VCaP (cell line): Measurements from ENCODE around the gene PANX1.

ENCODE experiments used
- H3K27ac ChIP-seq: fragments of 450-650 bp; 2 replicates; pipeline ENCODE4 v1.5.1; 2017
- CTCF ChIP-seq: fragments of 450-650 bp; conservative IDR thresholded peaks from 2 replicates; pipeline ENCODE4 v1.5.1; 2017; ENCODE audit warnings: mild to moderate bottlenecking, moderate library complexity

PANX1 gene, protein sequence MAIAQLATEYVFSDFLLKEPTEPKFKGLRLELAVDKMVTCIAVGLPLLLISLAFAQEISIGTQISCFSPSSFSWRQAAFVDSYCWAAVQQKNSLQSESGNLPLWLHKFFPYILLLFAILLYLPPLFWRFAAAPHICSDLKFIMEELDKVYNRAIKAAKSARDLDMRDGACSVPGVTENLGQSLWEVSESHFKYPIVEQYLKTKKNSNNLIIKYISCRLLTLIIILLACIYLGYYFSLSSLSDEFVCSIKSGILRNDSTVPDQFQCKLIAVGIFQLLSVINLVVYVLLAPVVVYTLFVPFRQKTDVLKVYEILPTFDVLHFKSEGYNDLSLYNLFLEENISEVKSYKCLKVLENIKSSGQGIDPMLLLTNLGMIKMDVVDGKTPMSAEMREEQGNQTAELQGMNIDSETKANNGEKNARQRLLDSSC

DNA sequence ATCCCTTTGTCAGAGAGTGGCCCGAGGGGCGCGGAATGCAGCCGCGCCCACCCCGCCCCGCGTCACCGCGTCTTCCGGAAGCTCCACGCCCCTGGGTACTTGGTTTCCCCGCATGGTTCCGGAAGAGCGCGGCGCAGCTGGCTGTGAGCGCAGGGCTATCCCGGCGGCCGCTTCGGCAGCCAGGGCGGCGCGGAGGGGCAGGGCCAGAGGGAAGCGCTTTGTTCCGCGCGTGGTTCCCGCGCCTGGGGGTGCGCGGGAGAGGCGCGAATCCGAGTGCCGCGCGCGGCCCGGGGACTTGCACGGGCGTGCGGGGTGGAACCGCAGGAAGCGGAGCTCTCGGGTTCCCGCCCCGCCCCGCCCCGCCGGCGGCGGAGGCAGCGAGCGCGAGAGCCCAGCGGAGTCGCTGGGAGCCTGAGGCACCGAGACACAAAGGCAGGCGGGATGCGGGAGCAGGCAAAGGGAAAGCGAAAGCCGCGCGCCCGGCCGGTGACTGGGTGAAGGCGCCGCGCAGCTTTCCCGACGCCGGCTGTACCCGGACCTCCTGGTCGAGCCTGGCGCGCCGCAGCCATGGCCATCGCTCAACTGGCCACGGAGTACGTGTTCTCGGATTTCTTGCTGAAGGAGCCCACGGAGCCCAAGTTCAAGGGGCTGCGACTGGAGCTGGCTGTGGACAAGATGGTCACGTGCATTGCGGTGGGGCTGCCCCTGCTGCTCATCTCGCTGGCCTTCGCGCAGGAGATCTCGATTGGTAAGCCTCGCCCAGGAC lies at the start of gene PANX1:
PANX1 (plus strand) TSS at position 96 of the 766 bp plus-strand sequence; CDS start at position 568, 472 bp downstream.
- peak within 1 kb of the TSS; percentile 95 for H3K27ac ChIP-seq
- TF ChIP-seq CTCF: no peak

- TF ChIP-seq CTCF: no peak
- no peak overlapping the region for H3K27ac ChIP-seq
Measured at GRCh38 chr11:94084164-94084563, 44.5 kb upstream of the PANX1 start.

DNA sequence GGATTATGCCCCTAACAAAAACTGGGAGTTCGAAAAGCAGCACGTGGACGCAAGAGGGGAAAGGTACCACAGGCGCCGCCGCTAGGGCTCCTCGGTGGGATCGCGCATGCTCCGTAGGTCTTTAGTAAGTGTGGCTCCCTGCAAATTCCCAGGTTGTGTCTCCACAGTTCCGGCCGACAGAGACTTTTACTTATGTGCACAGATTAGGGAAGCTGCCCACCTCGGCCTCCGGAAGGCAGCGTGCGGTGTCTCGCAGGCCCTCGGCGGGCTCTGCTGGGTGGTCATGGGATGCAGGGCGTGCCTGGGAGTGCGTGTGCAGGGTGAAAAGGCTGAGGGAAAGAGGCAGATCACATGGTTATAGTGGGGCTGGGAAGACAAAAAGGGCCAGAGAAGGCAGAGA lies 39.7 kb upstream of the PANX1 start:
- TF ChIP-seq CTCF: no peak
- H3K27ac ChIP-seq: no peak overlapping the region

- no peak overlapping the region for H3K27ac ChIP-seq
- TF ChIP-seq CTCF: no peak
Measured at GRCh38 chr11:94089341-94089740, 39.3 kb upstream of the PANX1 start.

DNA sequence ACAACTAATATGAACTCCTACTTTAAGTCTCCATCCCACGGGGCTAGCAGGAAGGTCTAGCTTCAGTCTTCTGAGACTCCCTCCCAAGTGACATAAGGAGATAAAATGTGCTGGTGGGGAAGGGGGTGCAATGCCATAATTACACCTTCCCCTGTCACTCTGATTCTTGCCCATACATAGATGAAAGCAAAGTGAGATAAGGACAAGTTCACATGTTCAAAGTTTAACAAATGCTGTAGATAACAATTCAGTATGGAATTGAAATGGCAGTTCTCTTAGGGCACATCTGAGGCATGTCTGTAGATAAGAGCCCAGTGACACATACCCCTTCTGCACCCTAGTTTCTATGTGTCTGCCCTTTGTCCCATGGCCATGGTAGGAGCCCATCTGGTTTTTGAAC lies 38.2 kb upstream of the PANX1 start:
- no peak for TF ChIP-seq CTCF
- no peak overlapping the region for H3K27ac ChIP-seq

DNA sequence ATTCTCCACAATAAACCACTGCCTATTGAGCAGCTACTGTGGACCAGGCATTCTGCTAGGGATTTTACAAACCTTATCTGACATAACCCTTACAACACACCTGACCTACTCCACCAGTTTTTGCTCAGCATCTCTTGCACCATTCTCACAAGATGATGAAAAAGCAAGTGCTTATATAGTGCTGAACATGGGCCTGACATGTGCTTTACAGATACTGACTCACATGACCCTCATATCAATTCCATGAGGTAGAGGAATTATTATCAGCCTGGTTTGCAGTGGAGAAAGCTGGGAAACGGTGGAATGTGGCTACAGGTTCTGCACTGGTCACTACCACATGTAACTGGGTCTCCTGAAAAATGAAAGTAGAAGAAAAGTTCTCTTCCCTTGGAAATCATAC lies 37.5 kb upstream of the PANX1 start:
- no peak overlapping the region for H3K27ac ChIP-seq
- TF ChIP-seq CTCF: no peak

DNA sequence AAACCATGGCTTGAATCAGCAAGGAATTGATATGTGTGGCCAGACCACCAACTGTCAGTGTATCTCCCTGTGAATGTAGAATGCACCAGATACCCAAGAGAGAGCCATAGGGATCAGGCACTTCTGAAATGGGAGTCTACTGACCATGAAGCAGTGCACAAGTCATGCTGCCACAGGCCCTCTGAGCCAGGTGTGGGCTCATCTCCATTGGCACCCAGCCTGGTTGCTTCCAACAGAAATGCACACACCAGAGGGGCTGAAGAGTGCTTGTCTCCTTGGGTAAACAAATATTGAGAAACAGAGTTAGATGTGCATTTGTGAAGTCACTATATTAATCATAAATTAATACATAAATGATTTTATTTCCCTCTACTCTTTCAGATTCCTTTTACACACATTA lies 28.4 kb upstream of the PANX1 start:
- no peak for TF ChIP-seq CTCF
- H3K27ac ChIP-seq: no peak overlapping the region
